ENCODE measurements around the gene RBBP4.
A peak's percentile ranks its signal among the peaks of the same experiment; 100 is the strongest.
"Not testable (repeated sequence)": the region's sequence is repeated elsewhere in the genome, so short reads cannot be mapped to it uniquely, and the experiment has no call there.

The RBBP4 gene

GRCh38 chr1:32701951-32702598, 51.1 kb downstream of the RBBP4 start:
- no peak for TF ChIP-seq POLR2AphosphoS5 (IDR thresholded peaks at IDR 0.05; ENCODE audit: low read depth, low read length)
- TF ChIP-seq TAF1 (IDR thresholded peaks at IDR 0.05; ENCODE audit: borderline replicate concordance, low read depth, low read length), result no peak
- no peak for TF ChIP-seq POLR2A (IDR thresholded peaks at IDR 0.05; ENCODE audit: low read depth, low read length)
- FAIRE-seq (no peak), DNase-seq (ENCODE audit: insufficient read length) (no peak)

GRCh38 chr1:32702599-32703478, 51.8 kb downstream of the RBBP4 start, which contains the start of gene SYNC:
TSS of gene SYNC (minus strand) at chr1:32702770. CDS start at chr1:32702660, 110 bp downstream.
- TF ChIP-seq POLR2A (IDR thresholded peaks at IDR 0.05; ENCODE audit: low read depth, low read length), result no peak
- no peak for TF ChIP-seq POLR2AphosphoS5 (IDR thresholded peaks at IDR 0.05; ENCODE audit: low read depth, low read length)
- no peak for TF ChIP-seq TAF1 (IDR thresholded peaks at IDR 0.05; ENCODE audit: borderline replicate concordance, low read depth, low read length)
- DNase-seq (ENCODE audit: insufficient read length), result peak; percentile 50
- FAIRE-seq, result no peak

GRCh38 chr1:32703479-32704291, 52.7 kb downstream of the RBBP4 start:
- no peak for TF ChIP-seq POLR2A (IDR thresholded peaks at IDR 0.05; ENCODE audit: low read depth, low read length)
- TF ChIP-seq POLR2AphosphoS5 (IDR thresholded peaks at IDR 0.05; ENCODE audit: low read depth, low read length), result no peak
- no peak for TF ChIP-seq TAF1 (IDR thresholded peaks at IDR 0.05; ENCODE audit: borderline replicate concordance, low read depth, low read length)
- DNase-seq (ENCODE audit: insufficient read length), result no peak
- FAIRE-seq, result no peak

DNA sequence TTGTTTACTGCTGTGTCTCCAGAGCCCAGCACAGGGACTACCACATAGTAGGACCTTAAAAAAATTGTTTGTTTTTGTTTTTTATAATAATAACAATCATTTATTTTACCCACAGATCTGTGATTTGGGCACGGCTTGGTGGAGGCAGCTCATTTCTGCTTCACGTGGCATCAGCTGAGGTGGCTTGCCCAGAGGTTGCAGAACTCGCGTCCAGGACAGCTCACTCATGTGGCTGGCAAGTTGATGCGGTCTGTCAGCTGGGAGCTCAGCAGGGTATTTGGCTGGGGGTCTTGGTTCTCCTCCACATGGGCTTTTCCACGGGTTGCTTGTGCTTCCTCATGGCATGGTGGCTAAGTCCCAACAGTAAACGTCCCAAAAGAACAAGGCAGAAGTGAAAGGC, 54.5 kb downstream of the RBBP4 start:
- FAIRE-seq (no peak), DNase-seq (ENCODE audit: insufficient read length) (no peak)
- TF ChIP-seq TAF1 (IDR thresholded peaks at IDR 0.05; ENCODE audit: borderline replicate concordance, low read depth, low read length) (no peak), POLR2AphosphoS5 (IDR thresholded peaks at IDR 0.05; ENCODE audit: low read depth, low read length) (no peak), POLR2A (IDR thresholded peaks at IDR 0.05; ENCODE audit: low read depth, low read length) (no peak)

DNA sequence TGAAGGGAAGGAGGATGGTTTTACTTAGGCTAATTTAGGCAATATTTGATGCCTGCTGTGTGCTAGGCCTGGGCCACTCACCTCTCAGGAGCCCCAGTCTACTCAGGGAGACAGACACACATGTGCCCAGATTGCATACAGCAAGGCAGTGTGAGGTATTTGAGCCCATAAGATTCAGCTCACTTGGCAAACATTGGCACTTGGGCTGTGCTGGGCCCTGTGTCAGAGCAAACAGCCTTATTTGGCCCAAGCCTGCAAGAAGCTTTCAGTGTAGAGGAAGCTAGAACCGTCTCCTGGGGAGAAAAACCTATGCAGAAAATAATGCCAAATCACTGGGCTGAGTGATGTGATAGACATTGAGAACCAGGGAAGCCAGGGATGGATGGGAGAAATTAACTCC, 55.5 kb downstream of the RBBP4 start:
- TF ChIP-seq POLR2A (IDR thresholded peaks at IDR 0.05; ENCODE audit: low read depth, low read length) (no peak), POLR2AphosphoS5 (IDR thresholded peaks at IDR 0.05; ENCODE audit: low read depth, low read length) (no peak), TAF1 (IDR thresholded peaks at IDR 0.05; ENCODE audit: borderline replicate concordance, low read depth, low read length) (no peak)
- FAIRE-seq, result no peak
- DNase-seq (ENCODE audit: insufficient read length), result no peak

- TF ChIP-seq TAF1 (IDR thresholded peaks at IDR 0.05; ENCODE audit: borderline replicate concordance, low read depth, low read length), result no peak
- TF ChIP-seq POLR2AphosphoS5 (IDR thresholded peaks at IDR 0.05; ENCODE audit: low read depth, low read length), result no peak
- TF ChIP-seq POLR2A (IDR thresholded peaks at IDR 0.05; ENCODE audit: low read depth, low read length), result no peak
- DNase-seq (ENCODE audit: insufficient read length) (no peak), FAIRE-seq (no peak)
Measured at GRCh38 chr1:32709075-32709474, 58.1 kb downstream of the RBBP4 start.

DNA sequence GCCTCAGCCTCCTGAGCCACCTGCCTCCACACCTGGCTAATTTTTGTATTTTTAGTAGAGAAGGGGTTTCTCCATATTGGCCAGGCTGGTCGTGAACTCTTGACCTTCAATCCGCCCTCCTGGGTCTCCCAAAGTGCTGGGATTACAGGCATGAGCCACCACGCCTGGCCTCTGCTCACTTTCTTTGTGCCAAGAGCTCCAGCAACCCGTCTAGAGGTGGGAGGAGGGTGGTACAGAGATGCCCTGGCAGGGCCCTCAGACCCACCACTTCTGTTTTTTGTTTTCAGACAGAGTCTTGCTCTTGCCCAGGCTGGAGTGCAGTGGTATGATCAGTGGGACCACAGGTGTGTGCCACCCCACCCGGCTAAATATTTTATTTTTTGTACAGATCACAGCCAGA, 58.5 kb downstream of the RBBP4 start:
- FAIRE-seq (no peak), DNase-seq (ENCODE audit: insufficient read length) (no peak)
- TF ChIP-seq POLR2A (IDR thresholded peaks at IDR 0.05; ENCODE audit: low read depth, low read length), result no peak
- no peak for TF ChIP-seq POLR2AphosphoS5 (IDR thresholded peaks at IDR 0.05; ENCODE audit: low read depth, low read length)
- no peak for TF ChIP-seq TAF1 (IDR thresholded peaks at IDR 0.05; ENCODE audit: borderline replicate concordance, low read depth, low read length)

DNA sequence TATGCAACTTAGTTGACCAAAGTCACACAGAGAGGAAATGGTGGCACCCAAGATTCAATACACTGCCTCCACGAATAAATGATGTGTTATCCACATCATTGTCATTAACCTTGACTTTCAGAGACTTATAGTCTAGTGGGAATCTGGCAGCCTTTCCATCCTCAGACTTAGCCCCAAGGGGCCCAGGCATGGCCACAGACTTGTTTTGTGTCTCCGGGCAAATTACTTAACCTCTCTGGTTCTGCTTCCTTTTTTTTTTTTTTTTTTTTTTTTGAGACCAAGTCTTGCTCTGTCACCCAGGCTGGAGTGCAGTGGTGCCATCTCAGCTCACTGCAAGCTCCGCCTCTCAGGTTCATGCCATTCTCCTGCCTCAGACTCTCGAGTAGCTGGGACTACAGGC, 60.2 kb downstream of the RBBP4 start:
- DNase-seq (ENCODE audit: insufficient read length); FAIRE-seq: not testable (repeated sequence)

- no peak for TF ChIP-seq POLR2A (IDR thresholded peaks at IDR 0.05; ENCODE audit: low read depth, low read length)
- no peak for TF ChIP-seq TAF1 (IDR thresholded peaks at IDR 0.05; ENCODE audit: borderline replicate concordance, low read depth, low read length)
- TF ChIP-seq POLR2AphosphoS5 (IDR thresholded peaks at IDR 0.05; ENCODE audit: low read depth, low read length), result no peak
- DNase-seq (ENCODE audit: insufficient read length) (no peak), FAIRE-seq (no peak)
Measured at GRCh38 chr1:32713081-32713480, 62.1 kb downstream of the RBBP4 start.

DNA sequence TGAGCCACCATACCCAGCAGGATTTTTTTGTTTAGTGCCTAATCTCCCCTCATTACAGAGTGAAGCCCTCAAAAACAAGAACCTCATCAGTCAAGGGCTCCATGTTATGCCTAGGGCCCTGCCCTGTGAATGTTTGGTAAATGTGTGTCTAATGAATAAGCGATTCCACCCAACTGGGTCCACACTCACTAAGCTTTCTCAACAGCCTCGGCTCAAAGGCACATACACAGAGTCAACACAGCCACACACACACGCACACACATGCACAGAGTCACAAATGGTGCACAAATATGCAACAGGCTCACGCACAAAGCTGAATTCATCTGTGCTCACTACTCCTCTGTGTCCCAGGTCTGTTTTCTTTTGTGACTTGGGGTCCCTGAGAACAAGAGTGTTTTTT, 63.3 kb downstream of the RBBP4 start:
- TF ChIP-seq POLR2AphosphoS5 (IDR thresholded peaks at IDR 0.05; ENCODE audit: low read depth, low read length) (no peak), TAF1 (IDR thresholded peaks at IDR 0.05; ENCODE audit: borderline replicate concordance, low read depth, low read length) (no peak), POLR2A (IDR thresholded peaks at IDR 0.05; ENCODE audit: low read depth, low read length) (no peak)
- DNase-seq (ENCODE audit: insufficient read length) (no peak), FAIRE-seq (no peak)

GRCh38 chr1:32715901-32716311, 64.9 kb downstream of the RBBP4 start:
- DNase-seq (ENCODE audit: insufficient read length), result no peak
- no peak for FAIRE-seq
- no peak for TF ChIP-seq TAF1 (IDR thresholded peaks at IDR 0.05; ENCODE audit: borderline replicate concordance, low read depth, low read length)
- no peak for TF ChIP-seq POLR2AphosphoS5 (IDR thresholded peaks at IDR 0.05; ENCODE audit: low read depth, low read length)
- no peak for TF ChIP-seq POLR2A (IDR thresholded peaks at IDR 0.05; ENCODE audit: low read depth, low read length)

All from GM12892 (cell line).